Transverse colon (tissue), 4 donors: ENCODE results near the gene USP50.

Source experiments
- CTCF ChIP-seq, 5 experiments: fragments of 200-600 bp in 3 of 5; fragments of 450-650 bp in 2 of 5; sonication (generic) in 3 of 5; IDR thresholded peaks; 1 replicate in 2 of 5; 2 replicates in 3 of 5; pipeline ENCODE4 v1.5.1; 2016 to 2017; ENCODE audit warnings: antibody characterized with exemption in 5 of 5, inconsistent platforms in 3 of 5, mild to moderate bottlenecking in 2 of 5, moderate library complexity in 1 of 5
- EP300 ChIP-seq: sonication (generic); formaldehyde crosslinking; IDR thresholded peaks from one replicate; pipeline ENCODE4 v1.6.1; 2017; ENCODE audit warnings: antibody characterized with exemption, low read depth
- POLR2A ChIP-seq: fragments of 450-650 bp; IDR thresholded peaks from one replicate; pipeline ENCODE4 v1.6.1; 2016; ENCODE audit warnings: antibody characterized with exemption, mild to moderate bottlenecking, moderate library complexity
- POLR2AphosphoS5 ChIP-seq, 3 donors: sonication (generic); formaldehyde crosslinking; IDR thresholded peaks; one replicate each; pipeline ENCODE4 v1.6.1; 2016; ENCODE audit warnings: antibody characterized with exemption in 3 of 3

GRCh38 chr15:50513001-50513400 lies 33.5 kb downstream of the USP50 start:
- no peak for TF ChIP-seq POLR2A
- TF ChIP-seq CTCF (IDR thresholded peaks at IDR 0.05), result no peak
- no peak for TF ChIP-seq POLR2AphosphoS5 (IDR thresholded peaks at IDR 0.05)
- no peak for TF ChIP-seq EP300
